DMS53 treated with DMSO at 0.1 percent for 48 hours (cell line): ENCODE measurements around the gene KRTAP9-7.

Source experiments
- DNase-seq: peaks from one replicate; lab custom pipeline; 2025; ENCODE audit not compliant: unreplicated experiment; lab: John Stamatoyannopoulos, UW

Gene KRTAP9-7

DNA sequence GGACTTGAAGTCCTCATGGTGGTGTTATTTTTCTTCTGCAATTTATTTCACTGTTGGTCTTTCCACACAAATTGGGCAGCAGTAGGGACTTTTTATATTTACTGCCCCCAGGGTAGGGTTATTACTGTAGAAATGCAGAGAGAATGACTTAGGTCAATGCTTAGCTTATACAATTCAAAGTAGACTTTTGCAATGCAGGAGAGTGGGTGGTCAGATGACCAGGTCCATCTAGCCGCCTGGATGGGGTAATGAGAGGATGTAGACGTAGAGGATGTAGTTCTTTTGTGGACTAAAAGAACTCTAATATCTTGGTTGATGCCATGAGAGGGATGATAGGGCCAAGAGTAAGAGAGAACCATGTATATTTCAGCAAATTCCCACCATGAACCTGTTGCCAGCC, 42.7 kb downstream of the KRTAP9-7 start:
- DNase-seq: no peak

DNA sequence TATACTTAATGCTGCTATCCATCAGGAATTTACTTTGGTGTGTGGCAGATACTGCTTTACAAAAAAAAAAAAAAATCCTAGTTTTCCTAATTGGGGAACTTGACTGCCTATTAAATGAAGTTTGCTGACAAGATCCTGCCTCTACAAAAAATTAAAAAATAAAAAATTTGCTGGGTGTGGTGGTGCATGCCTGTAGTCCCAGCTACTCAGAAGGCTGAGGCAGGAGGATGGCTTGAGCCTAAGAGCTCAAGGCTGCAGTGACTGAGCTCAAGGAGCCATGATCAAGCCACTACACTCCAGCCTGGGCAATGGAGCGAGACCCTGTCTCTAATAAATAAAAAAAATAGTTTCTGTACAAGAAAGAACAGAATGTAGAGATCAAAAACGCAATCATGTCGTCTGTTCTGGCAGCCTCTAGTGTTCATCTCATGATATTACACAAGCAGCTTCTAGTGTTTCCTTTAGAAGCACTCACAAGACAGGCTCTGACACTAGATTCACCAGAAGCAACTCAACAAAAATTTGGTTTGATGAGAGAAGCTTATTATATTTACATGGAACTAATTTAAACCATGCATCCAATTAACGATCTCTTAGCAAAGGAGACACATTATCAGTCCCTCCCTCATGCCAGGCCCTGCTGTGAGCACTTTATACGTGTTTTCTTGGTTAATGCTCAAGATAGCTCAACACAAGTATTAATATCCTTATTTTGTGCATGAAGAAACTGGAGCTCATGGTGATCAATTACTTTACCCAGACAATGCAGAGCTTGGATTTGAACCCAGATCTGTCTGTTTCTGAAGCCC, 46.8 kb downstream of the KRTAP9-7 start:
- DNase-seq: peak; percentile 41

DNA sequence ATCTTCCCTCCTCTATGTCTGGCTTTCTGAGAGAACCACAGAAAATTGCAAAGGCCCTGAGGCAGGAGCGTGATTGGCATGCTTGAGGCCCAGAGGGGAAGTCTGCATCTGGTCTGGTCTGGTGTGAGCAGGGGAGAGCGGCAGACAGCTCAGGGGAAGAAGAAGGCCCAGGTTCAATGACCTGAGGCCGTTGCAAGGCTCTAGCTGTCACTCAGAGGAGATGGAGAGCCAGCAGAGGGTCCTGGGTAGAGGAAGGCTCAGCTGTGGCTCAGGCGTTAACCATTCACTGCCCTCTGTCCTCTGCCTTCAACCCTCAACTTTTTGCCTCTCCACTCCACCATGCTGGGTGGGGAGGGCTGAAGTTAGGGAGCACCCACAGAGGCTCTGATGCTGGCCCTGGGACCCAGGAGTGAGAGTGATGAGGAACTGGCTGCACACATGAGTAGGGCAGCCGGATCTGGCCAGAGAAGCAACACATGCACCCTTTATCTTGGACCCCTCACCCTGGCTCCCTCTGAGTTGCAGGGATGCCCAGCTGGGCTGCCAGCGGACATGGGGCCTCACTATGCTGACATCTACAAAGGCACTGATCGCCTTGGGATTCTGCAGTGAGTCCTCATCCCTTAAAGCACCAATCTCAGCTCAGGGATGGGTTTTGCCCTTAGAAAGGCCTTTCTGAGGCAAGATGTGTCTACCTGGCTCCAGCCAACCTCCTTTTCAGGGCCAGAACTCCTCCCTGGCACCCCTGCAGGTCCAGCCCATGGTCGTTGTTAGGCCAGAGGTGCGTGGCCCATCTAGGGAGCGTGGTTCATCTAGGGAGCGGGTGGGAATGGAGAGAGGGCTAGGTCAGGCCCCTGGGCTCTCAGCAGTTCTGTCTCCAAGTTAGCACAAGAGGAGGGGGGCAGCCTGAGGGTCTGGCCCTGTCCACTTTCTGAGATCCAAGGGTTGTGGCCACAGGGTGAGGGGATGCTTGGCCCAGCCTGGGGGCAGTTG, 47.7 kb downstream of the KRTAP9-7 start:
- DNase-seq: no peak

DNA sequence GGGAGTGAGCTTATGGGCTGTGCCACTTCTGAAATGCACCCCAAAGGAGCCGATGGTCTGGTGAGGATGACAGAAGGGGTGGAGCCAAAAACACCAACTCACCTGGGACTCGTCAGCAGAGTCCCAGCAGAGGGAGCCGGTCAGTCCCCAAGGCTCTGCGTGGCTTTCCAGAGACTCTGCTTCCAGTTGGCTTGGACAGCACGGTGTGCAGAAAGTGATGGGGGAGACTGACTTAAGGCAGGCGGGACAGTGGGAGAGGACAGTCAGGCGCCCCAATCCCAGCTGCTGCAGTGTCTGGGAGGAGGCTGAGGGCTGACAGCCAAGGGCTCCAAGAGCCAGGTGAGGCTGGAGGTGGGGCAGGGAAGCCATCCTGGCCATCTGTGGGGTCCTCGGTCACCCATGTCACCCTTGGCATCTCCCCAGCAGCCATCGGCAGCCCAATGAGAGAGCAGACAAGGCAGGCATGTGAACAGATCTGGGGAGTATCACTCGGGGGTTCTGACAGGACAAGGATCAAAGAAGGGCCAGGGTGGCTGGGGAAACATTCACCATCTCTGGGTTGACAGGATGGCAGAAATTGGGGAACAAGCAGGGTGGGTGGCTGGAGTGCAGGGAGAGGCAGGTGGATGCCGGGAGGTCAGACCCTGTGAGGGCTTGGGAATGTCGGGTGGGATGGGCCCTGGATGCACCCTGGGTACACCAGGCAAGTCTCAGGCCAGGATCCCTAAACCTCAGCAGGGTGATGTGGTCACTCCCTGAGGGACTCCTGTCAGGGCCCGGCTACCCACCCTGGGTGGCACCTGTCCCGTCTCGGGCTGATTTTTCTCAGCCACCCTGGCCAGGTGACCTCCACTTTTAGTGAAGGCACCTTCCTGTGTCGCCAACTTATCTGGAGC, 48.9 kb downstream of the KRTAP9-7 start:
- peak; percentile 9 for DNase-seq

DNA sequence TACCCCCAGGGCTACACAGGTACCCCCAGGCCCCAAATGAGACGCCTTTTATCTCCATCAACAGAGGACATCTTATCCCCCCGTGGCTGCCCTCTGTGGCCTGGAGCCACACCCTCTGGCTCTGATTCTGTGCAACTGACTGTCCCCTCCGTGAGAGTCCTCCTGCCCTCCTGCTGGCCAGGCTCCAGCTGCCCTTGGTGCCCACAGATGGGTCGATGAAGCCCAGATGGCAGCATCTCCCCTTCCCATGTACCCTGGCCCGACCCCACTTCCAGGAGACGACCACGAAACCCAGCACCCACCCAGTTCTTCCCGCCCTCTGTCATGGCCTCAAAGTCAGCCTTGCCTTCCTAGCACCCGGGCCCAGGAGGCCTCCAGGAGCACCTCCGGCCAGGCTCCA, 49.6 kb downstream of the KRTAP9-7 start:
- DNase-seq: no peak

DNA sequence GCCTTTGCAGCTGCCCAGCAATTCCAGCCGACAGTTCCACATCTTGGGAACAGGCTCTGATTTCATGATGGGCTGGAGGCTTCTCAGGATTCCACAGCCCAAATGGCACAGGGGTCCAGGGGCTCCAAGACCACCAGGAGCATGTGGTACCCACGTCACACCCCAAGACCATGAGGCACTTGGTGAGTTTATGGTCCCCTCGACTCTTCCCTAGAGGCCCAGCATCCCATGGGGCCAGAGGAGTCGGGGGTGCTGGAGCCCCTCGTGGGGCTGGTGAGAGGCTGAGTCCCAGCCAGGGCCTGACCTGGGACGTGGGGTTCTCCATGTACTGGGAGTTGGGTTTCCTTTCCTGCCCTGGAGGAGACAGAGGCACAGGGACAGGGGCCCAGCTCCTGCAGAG, 50.1 kb downstream of the KRTAP9-7 start:
- no peak for DNase-seq
